ENCODE measurements around the gene TMTC2. TPM values are rescaled to one million over a fixed set of nuclear protein-coding genes. Genes with fewer than 3 reads are reported as not detected.

The TMTC2 gene
- total and polyA plus RNA-seq, 4 experiments from 2014 or later, result 0.09 to 8.2 (median 4.2) TPM

- no peak overlapping the region for H3K27ac ChIP-seq (ENCODE audit: low read depth, low read length)
- CTCF ChIA-PET (ENCODE audit: partially characterized antibody), result interaction anchor here (4.4 kb wide), 1 partner anchor 22 kb away, joined by 17 read pairs; the partner anchor contains the start of gene TMTC2
- Mint-ChIP-seq H3K9me3 (peaks cover 0 to 3% (median 0%) of the 10 kb centered on the region in 8 donors), H3K36me3 (peaks cover 2 to 3% of the 10 kb centered on the region in 2 donors), H3K27me3 (no peaks in the 10 kb centered on the region), H3K4me1 (peaks cover 0 to 2% (median under 1%) of the 10 kb centered on the region in 4 donors), H3K27ac (no peak overlapping the region), H3K4me3 (no peak overlapping the region)
- no peaks in the 10 kb centered on the region for H3K9me3 ChIP-seq (ENCODE audit: control insufficient read depth in 1 of 2, low read length in 2 of 2)
- DNase-seq, result no peak
- POLR2A ChIA-PET (ENCODE audit: partially characterized antibody), result no interaction called here
- no peaks in the 10 kb centered on the region for H3K36me3 ChIP-seq (ENCODE audit: insufficient read depth, low read length)
- intact Hi-C loops (cut with micrococcal nuclease), result no loop called here
- H3K27me3 ChIP-seq (ENCODE audit: insufficient read depth, low read length), result no peaks in the 10 kb centered on the region
- no peak overlapping the region for H3K4me3 ChIP-seq (ENCODE audit: low read length in 2 of 2)
- H3K4me1 ChIP-seq (ENCODE audit: insufficient read depth, low read length), result no peaks in the 10 kb centered on the region
Observed at GRCh38 chr12:82708061-82708879, 21.6 kb downstream of the TMTC2 start.

GRCh38 chr12:82709794-82710355 lies 23.2 kb downstream of the TMTC2 start:
- Histone ChIP-seq H3K9me3 (ENCODE audit: control insufficient read depth in 1 of 2, low read length in 2 of 2) (no peaks in the 10 kb centered on the region), H3K27ac (ENCODE audit: low read depth, low read length) (no peak overlapping the region), H3K27me3 (ENCODE audit: insufficient read depth, low read length) (no peaks in the 10 kb centered on the region), H3K4me1 (ENCODE audit: insufficient read depth, low read length) (no peaks in the 10 kb centered on the region), H3K4me3 (ENCODE audit: low read length in 2 of 2) (no peak overlapping the region), H3K36me3 (ENCODE audit: insufficient read depth, low read length) (no peaks in the 10 kb centered on the region)
- Mint-ChIP-seq H3K4me3 (no peak overlapping the region), H3K36me3 (peaks cover 3 to 4% of the 10 kb centered on the region in 2 donors), H3K27me3 (no peaks in the 10 kb centered on the region), H3K4me1 (peaks cover 0 to 2% (median under 1%) of the 10 kb centered on the region in 4 donors), H3K9me3 (peaks cover 0 to 3% (median 0%) of the 10 kb centered on the region in 8 donors), H3K27ac (no peak overlapping the region)
- no peak for DNase-seq
- intact Hi-C loops (cut with micrococcal nuclease), result no loop called here
- POLR2A ChIA-PET (ENCODE audit: partially characterized antibody), result no interaction called here
- CTCF ChIA-PET (ENCODE audit: partially characterized antibody), result interaction anchor here (1.3 to 4.4 kb wide), 2 partner anchors 24 to 26 kb away, joined by 5 to 17 read pairs; partner anchors contain the start of gene TMTC2

GRCh38 chr12:82710741-82711140 lies 24.0 kb downstream of the TMTC2 start:
- no peaks in the 10 kb centered on the region for H3K27me3 ChIP-seq (ENCODE audit: insufficient read depth, low read length)
- no peaks in the 10 kb centered on the region for H3K9me3 ChIP-seq (ENCODE audit: control insufficient read depth in 1 of 2, low read length in 2 of 2)
- H3K4me3 ChIP-seq (ENCODE audit: low read length in 2 of 2), result no peak overlapping the region
- CTCF ChIA-PET (ENCODE audit: partially characterized antibody), result interaction anchor here (1.1 to 4.4 kb wide), 2 partner anchors 24 to 42 kb away, joined by 3 to 17 read pairs; partner anchors contain the start of gene TMTC2
- no peaks in the 10 kb centered on the region for H3K4me1 ChIP-seq (ENCODE audit: insufficient read depth, low read length)
- Mint-ChIP-seq H3K9me3 (peaks cover 0 to 3% (median 0%) of the 10 kb centered on the region in 8 donors), H3K36me3 (peaks cover 3 to 4% of the 10 kb centered on the region in 2 donors), H3K27me3 (no peaks in the 10 kb centered on the region), H3K27ac (no peak overlapping the region), H3K4me1 (peaks cover 0 to 2% (median under 1%) of the 10 kb centered on the region in 4 donors), H3K4me3 (no peak overlapping the region)
- POLR2A ChIA-PET (ENCODE audit: partially characterized antibody), result no interaction called here
- H3K36me3 ChIP-seq (ENCODE audit: insufficient read depth, low read length), result no peaks in the 10 kb centered on the region
- no peak for DNase-seq
- no peak overlapping the region for H3K27ac ChIP-seq (ENCODE audit: low read depth, low read length)
- intact Hi-C loops (cut with micrococcal nuclease), result no loop called here

- Histone ChIP-seq H3K4me3 (ENCODE audit: low read length in 2 of 2) (no peak overlapping the region), H3K27ac (ENCODE audit: low read depth, low read length) (no peak overlapping the region), H3K27me3 (ENCODE audit: insufficient read depth, low read length) (no peaks in the 10 kb centered on the region), H3K4me1 (ENCODE audit: insufficient read depth, low read length) (no peaks in the 10 kb centered on the region), H3K36me3 (ENCODE audit: insufficient read depth, low read length) (no peaks in the 10 kb centered on the region), H3K9me3 (ENCODE audit: control insufficient read depth in 1 of 2, low read length in 2 of 2) (no peaks in the 10 kb centered on the region)
- H3K4me1 Mint-ChIP-seq, result peaks cover 0 to 2% (median 0%) of the 10 kb centered on the region in 4 donors
- no peak for DNase-seq
- POLR2A ChIA-PET (ENCODE audit: partially characterized antibody), result no interaction called here
- H3K9me3 Mint-ChIP-seq, result peaks cover 0 to 3% (median 0%) of the 10 kb centered on the region in 8 donors
- CTCF ChIA-PET (ENCODE audit: partially characterized antibody), result no interaction called here
- peaks cover 5 to 8% of the 10 kb centered on the region in 2 donors for H3K36me3 Mint-ChIP-seq
- intact Hi-C loops (cut with micrococcal nuclease), result no loop called here
- H3K27me3 Mint-ChIP-seq, result no peaks in the 10 kb centered on the region
- H3K27ac Mint-ChIP-seq, result no peak overlapping the region
- no peak overlapping the region for H3K4me3 Mint-ChIP-seq
Observed at GRCh38 chr12:82714427-82714826, 27.7 kb downstream of the TMTC2 start.

- ChIA-PET POLR2A (ENCODE audit: partially characterized antibody) (no interaction called here), CTCF (ENCODE audit: partially characterized antibody) (no interaction called here)
- Histone ChIP-seq H3K27ac (ENCODE audit: low read depth, low read length) (no peak overlapping the region), H3K9me3 (ENCODE audit: control insufficient read depth in 1 of 2, low read length in 2 of 2) (no peaks in the 10 kb centered on the region), H3K4me1 (ENCODE audit: insufficient read depth, low read length) (no peaks in the 10 kb centered on the region), H3K4me3 (ENCODE audit: low read length in 2 of 2) (no peak overlapping the region), H3K36me3 (ENCODE audit: insufficient read depth, low read length) (no peaks in the 10 kb centered on the region), H3K27me3 (ENCODE audit: insufficient read depth, low read length) (no peaks in the 10 kb centered on the region)
- no peak for DNase-seq
- H3K9me3 Mint-ChIP-seq, result no peaks in the 10 kb centered on the region
- no peak overlapping the region for H3K4me3 Mint-ChIP-seq
- no peak overlapping the region for H3K27ac Mint-ChIP-seq
- H3K36me3 Mint-ChIP-seq, result peaks cover 0 to 9% of the 10 kb centered on the region in 2 donors
- peaks cover 0 to 3% (median 0%) of the 10 kb centered on the region in 4 donors for H3K4me1 Mint-ChIP-seq
- no peaks in the 10 kb centered on the region for H3K27me3 Mint-ChIP-seq
- intact Hi-C loops (cut with micrococcal nuclease), result no loop called here
Observed at GRCh38 chr12:82721726-82722125, 35.0 kb downstream of the TMTC2 start.

GRCh38 chr12:82723093-82723492 lies 36.4 kb downstream of the TMTC2 start:
- Mint-ChIP-seq H3K4me1 (peaks cover 0 to 3% (median 0%) of the 10 kb centered on the region in 4 donors), H3K27me3 (no peaks in the 10 kb centered on the region), H3K4me3 (no peak overlapping the region), H3K36me3 (peaks cover 0 to 7% of the 10 kb centered on the region in 2 donors), H3K27ac (no peak overlapping the region), H3K9me3 (no peaks in the 10 kb centered on the region)
- Histone ChIP-seq H3K9me3 (ENCODE audit: control insufficient read depth in 1 of 2, low read length in 2 of 2) (no peaks in the 10 kb centered on the region), H3K27ac (ENCODE audit: low read depth, low read length) (no peak overlapping the region), H3K4me1 (ENCODE audit: insufficient read depth, low read length) (no peaks in the 10 kb centered on the region), H3K4me3 (ENCODE audit: low read length in 2 of 2) (no peak overlapping the region), H3K27me3 (ENCODE audit: insufficient read depth, low read length) (no peaks in the 10 kb centered on the region), H3K36me3 (ENCODE audit: insufficient read depth, low read length) (no peaks in the 10 kb centered on the region)
- ChIA-PET POLR2A (ENCODE audit: partially characterized antibody) (no interaction called here), CTCF (ENCODE audit: partially characterized antibody) (no interaction called here)
- DNase-seq, result no peak
- intact Hi-C loops (cut with micrococcal nuclease), result no loop called here

GRCh38 chr12:82723891-82724290 lies 37.2 kb downstream of the TMTC2 start:
- DNase-seq, result no peak
- intact Hi-C loops (cut with micrococcal nuclease), result no loop called here
- no peak overlapping the region for H3K4me3 Mint-ChIP-seq
- no peaks in the 10 kb centered on the region for H3K4me1 ChIP-seq (ENCODE audit: insufficient read depth, low read length)
- no peaks in the 10 kb centered on the region for H3K36me3 ChIP-seq (ENCODE audit: insufficient read depth, low read length)
- H3K4me1 Mint-ChIP-seq, result peaks cover 0 to 3% (median 0%) of the 10 kb centered on the region in 4 donors
- H3K27me3 Mint-ChIP-seq, result no peaks in the 10 kb centered on the region
- H3K9me3 ChIP-seq (ENCODE audit: control insufficient read depth in 1 of 2, low read length in 2 of 2), result no peaks in the 10 kb centered on the region
- H3K9me3 Mint-ChIP-seq, result no peaks in the 10 kb centered on the region
- no peak overlapping the region for H3K27ac ChIP-seq (ENCODE audit: low read depth, low read length)
- peaks cover 0 to 7% of the 10 kb centered on the region in 2 donors for H3K36me3 Mint-ChIP-seq
- H3K27ac Mint-ChIP-seq, result no peak overlapping the region
- H3K4me3 ChIP-seq (ENCODE audit: low read length in 2 of 2), result no peak overlapping the region
- POLR2A ChIA-PET (ENCODE audit: partially characterized antibody), result no interaction called here
- CTCF ChIA-PET (ENCODE audit: partially characterized antibody), result no interaction called here
- no peaks in the 10 kb centered on the region for H3K27me3 ChIP-seq (ENCODE audit: insufficient read depth, low read length)
